Breast epithelium (tissue), 4 donors: ENCODE results near the gene PAN3. TPM values are rescaled to one million over a fixed set of nuclear protein-coding genes. Genes with fewer than 3 reads are reported as not detected.

Experiments
- DNase-seq, 2 donors: peaks; one replicate each; pipeline ENCODE4 v3.0.0-alpha.2; 2019; ENCODE audit warnings: low spot score in 2 of 2
- H3K27ac ChIP-seq, 2 donors: fragments of 200-600 bp; sonication (generic) in 1 of 2; one replicate each; pipeline ENCODE4 v1.5.1; 2016 to 2019; ENCODE audit warnings: mild to moderate bottlenecking in 1 of 2
- H3K27me3 ChIP-seq, 2 donors: fragments of 200-600 bp; sonication (generic) in 1 of 2; one replicate each; pipeline versions ENCODE4 v1.5.1 to v1.6.0; 2017 to 2019; ENCODE audit warnings: control low read depth in 1 of 2, mild to moderate bottlenecking in 1 of 2
- H3K36me3 ChIP-seq: fragments of 200-600 bp; one replicate; pipeline ENCODE4 v1.5.1; 2019
- H3K4me1 ChIP-seq, 2 donors: fragments of 200-600 bp; sonication (generic); one replicate each; pipeline ENCODE4 v1.5.1; 2016 to 2019; ENCODE audit warnings: control low read depth in 1 of 2
- H3K4me3 ChIP-seq, 3 donors: fragments of 200-600 bp; sonication (generic); 1 replicate in 2 of 3; 2 replicates in 1 of 3; pipeline ENCODE4 v1.5.1; 2016 to 2019; ENCODE audit warnings: mild to moderate bottlenecking in 3 of 3, moderate library complexity in 2 of 3
- H3K9me3 ChIP-seq, 2 donors: fragments of 200-600 bp; sonication (generic) in 1 of 2; one replicate each; pipeline ENCODE4 v1.5.1; 2016 to 2019; ENCODE audit warnings: control low read depth in 1 of 2
- POLR2A ChIP-seq: fragments of 450-650 bp; IDR thresholded peaks from one replicate; pipeline ENCODE4 v1.6.1; 2016; ENCODE audit warnings: antibody characterized with exemption, mild to moderate bottlenecking, moderate library complexity
- POLR2AphosphoS5 ChIP-seq, 3 donors: sonication (generic); formaldehyde crosslinking; IDR thresholded peaks; one replicate each; pipeline ENCODE4 v1.6.1; 2017; ENCODE audit warnings: antibody characterized with exemption in 3 of 3
- intact Hi-C: fragments of 100-400 bp; cut with DNase I; formaldehyde crosslinking; loops from one replicate; pipeline ENCODE4 v1.15.1; 2023; ENCODE audit warnings: low total_unique reads
- total RNA-seq, 3 donors: library from RNA; depleted of rRNA; stranded (reverse); fragments of >200 nt; gene quantifications; one replicate each; pipeline ENCODE4 v1.1.0, GENCODE V29; 2016
- TF ChIP-seq, protein P1 (sequence below), 3 donors: fragments of 450-650 bp; IDR thresholded peaks; one replicate each; pipeline ENCODE4 v1.5.1; 2016 to 2017; ENCODE audit warnings: antibody characterized with exemption in 3 of 3, mild to moderate bottlenecking in 3 of 3, moderate library complexity in 3 of 3

The PAN3 gene
- total RNA-seq, 3 donors from 2014 or later: 39.0 to 75.2 (median 50.8) TPM

DNA sequence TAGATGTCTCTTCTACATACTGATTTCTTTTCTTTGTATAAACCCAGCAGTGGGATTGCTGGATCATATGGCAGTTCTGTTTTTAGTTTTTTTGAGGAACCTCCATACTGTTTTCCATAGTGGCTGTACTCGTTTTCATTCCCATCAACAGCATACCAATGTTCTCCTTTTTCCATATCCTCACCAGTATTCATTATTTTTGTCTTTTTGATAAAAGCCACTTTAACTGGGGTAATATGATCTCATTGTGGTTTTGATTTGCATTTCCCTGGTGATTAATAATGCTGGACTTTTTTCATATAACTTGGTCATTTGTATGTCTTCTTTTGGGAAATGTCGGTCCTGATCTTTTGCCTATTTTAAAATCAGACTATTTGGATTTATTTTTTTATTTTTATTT lies 108.5 kb downstream of the PAN3 start:
- Histone ChIP-seq H3K36me3 (peaks cover 7% of the 10 kb centered on the region), H3K9me3 (no peaks in the 10 kb centered on the region), H3K4me1 (no peaks in the 10 kb centered on the region), H3K4me3 (no peak overlapping the region), H3K27me3 (no peaks in the 10 kb centered on the region), H3K27ac (no peak overlapping the region)
- TF ChIP-seq POLR2AphosphoS5 (IDR thresholded peaks at IDR 0.05): no peak
- no peak for TF ChIP-seq POLR2A
- TF ChIP-seq, protein P1, sequence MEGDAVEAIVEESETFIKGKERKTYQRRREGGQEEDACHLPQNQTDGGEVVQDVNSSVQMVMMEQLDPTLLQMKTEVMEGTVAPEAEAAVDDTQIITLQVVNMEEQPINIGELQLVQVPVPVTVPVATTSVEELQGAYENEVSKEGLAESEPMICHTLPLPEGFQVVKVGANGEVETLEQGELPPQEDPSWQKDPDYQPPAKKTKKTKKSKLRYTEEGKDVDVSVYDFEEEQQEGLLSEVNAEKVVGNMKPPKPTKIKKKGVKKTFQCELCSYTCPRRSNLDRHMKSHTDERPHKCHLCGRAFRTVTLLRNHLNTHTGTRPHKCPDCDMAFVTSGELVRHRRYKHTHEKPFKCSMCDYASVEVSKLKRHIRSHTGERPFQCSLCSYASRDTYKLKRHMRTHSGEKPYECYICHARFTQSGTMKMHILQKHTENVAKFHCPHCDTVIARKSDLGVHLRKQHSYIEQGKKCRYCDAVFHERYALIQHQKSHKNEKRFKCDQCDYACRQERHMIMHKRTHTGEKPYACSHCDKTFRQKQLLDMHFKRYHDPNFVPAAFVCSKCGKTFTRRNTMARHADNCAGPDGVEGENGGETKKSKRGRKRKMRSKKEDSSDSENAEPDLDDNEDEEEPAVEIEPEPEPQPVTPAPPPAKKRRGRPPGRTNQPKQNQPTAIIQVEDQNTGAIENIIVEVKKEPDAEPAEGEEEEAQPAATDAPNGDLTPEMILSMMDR (IDR thresholded peaks at IDR 0.05): no peak
- DNase-seq: no peak
- intact Hi-C loops: no loop called here

DNA sequence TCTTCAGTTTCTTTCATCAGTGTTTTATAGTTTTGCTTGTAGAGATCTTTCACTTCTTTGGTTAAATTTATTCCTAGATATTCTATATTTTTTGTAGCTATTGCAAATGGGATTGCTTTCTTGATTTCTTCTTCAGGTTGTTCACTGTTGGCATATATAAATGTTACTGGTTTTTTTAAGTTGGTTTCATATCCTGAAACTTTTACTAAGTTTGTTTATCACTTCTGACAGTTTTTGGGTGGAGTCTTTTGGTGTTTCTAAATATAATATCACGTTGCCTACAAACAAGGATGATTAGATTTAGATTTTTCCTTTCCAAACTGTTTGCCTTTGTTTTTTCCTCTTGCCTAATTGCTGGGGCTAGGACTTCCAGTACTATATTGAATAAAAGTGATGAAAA lies 109.7 kb downstream of the PAN3 start:
- Histone ChIP-seq H3K27me3 (no peaks in the 10 kb centered on the region), H3K4me3 (no peak overlapping the region), H3K9me3 (no peaks in the 10 kb centered on the region), H3K27ac (no peak overlapping the region), H3K4me1 (no peaks in the 10 kb centered on the region), H3K36me3 (peaks cover under 1% of the 10 kb centered on the region)
- TF ChIP-seq POLR2AphosphoS5 (IDR thresholded peaks at IDR 0.05) (no peak), POLR2A (no peak)
- TF ChIP-seq, protein P1 (IDR thresholded peaks at IDR 0.05): no peak
- intact Hi-C loops: no loop called here
- no peak for DNase-seq

DNA sequence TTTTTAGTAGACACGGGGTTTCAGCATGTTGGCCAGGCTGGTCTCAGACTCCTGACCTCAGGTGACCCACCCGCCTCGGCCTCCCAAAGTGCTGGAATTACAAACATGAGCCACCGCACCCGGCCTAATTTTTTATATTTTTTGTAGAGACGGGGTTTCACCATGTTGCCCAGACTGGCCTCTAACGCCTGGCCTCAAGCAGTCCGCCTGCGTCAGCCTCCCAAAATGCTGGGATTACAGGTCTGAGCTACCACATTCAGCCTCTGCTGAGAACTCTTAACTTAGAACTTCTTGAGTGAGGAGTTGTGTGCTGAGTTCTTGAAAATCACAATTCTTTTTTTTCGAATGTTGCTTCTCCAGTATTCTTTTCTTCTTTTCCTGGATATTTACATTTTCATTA lies 112.2 kb downstream of the PAN3 start:
- H3K4me3 ChIP-seq: no peak overlapping the region
- intact Hi-C loops: loop anchor here (10.0 kb wide), 1 partner anchor 1194 kb away; no protein-coding TSS in a partner anchor
- H3K36me3 ChIP-seq: no peaks in the 10 kb centered on the region
- DNase-seq: no peak
- H3K27ac ChIP-seq: no peak overlapping the region
- H3K27me3 ChIP-seq: no peaks in the 10 kb centered on the region
- no peaks in the 10 kb centered on the region for H3K9me3 ChIP-seq
- TF ChIP-seq POLR2A: no peak
- TF ChIP-seq, protein P1 (IDR thresholded peaks at IDR 0.05): no peak
- TF ChIP-seq POLR2AphosphoS5 (IDR thresholded peaks at IDR 0.05): no peak
- H3K4me1 ChIP-seq: no peaks in the 10 kb centered on the region

DNA sequence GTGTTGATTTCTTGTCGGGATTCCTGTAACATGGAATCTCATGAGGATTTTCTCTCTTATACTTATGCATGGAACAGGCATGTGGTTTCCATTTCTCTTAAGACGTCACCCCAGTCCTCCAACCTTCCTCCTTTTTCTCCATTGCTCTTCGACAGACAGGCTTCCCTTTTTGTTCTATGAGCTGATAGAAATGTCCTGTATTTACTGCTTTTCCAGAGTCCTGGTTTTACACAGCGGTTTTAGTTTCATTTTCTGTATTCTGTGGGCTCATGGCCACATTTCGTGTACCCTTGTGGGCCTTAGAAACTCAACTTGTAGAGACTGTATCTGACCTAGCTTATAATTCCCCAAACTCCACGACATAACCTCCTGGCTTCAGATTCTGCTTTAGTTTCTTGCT lies 113.1 kb downstream of the PAN3 start:
- Histone ChIP-seq H3K4me3 (no peak overlapping the region), H3K9me3 (no peaks in the 10 kb centered on the region), H3K4me1 (no peaks in the 10 kb centered on the region), H3K27me3 (no peaks in the 10 kb centered on the region), H3K27ac (no peak overlapping the region), H3K36me3 (no peaks in the 10 kb centered on the region)
- intact Hi-C loops: loop anchor here (10.0 kb wide), 1 partner anchor 1193 kb away; no protein-coding TSS in a partner anchor
- no peak for TF ChIP-seq POLR2A
- TF ChIP-seq POLR2AphosphoS5 (IDR thresholded peaks at IDR 0.05): no peak
- TF ChIP-seq, protein P1 (IDR thresholded peaks at IDR 0.05): no peak
- no peak for DNase-seq

DNA sequence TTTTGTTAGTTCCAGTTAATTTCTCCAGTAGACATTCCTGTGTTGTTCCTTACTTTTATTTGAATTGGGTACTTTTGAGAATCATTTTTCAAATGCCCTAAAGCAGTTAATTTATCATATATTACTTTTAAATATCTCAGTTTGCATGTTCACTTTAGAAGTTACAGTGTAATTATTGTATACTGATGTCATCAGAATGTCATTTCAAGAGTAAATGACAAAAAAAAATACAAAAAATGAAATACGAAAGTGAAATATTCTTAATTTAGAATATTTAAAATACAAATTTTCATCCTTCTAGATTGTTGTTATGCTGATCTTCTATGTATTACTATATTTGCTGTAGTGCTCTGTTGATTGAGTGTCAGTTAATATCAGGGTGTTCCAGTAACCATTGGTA lies 114.2 kb downstream of the PAN3 start:
- intact Hi-C loops: loop anchor here (10.0 kb wide), 1 partner anchor 1192 kb away; no protein-coding TSS in a partner anchor
- DNase-seq: no peak
- Histone ChIP-seq H3K4me1 (no peaks in the 10 kb centered on the region), H3K9me3 (no peaks in the 10 kb centered on the region), H3K4me3 (no peak overlapping the region), H3K36me3 (no peaks in the 10 kb centered on the region), H3K27ac (no peak overlapping the region), H3K27me3 (no peaks in the 10 kb centered on the region)
- TF ChIP-seq POLR2AphosphoS5 (IDR thresholded peaks at IDR 0.05): no peak
- no peak for TF ChIP-seq POLR2A
- TF ChIP-seq, protein P1 (IDR thresholded peaks at IDR 0.05): no peak
